Left colon (tissue), 2 donors: ENCODE results near the gene HADHA. TPM values are rescaled to one million over a fixed set of nuclear protein-coding genes. Genes with fewer than 3 reads are reported as not detected.

Experiments used
- ATAC-seq: fragments of 200-7000 bp; cut with Tn5 transposase; one replicate; pipeline ENCODE4 v1.9.1; 2020; ENCODE audit warnings: mild to moderate bottlenecking, moderate library complexity
- DNase-seq, 2 donors: peaks; one replicate each; pipeline ENCODE4 v3.0.0-alpha.2; 2020
- intact Hi-C, 2 donors: fragments of 100-400 bp; cut with DNase I in 1 of 2; cut with micrococcal nuclease in 1 of 2; formaldehyde crosslinking; loops; one replicate each; pipeline versions ENCODE4 v1.11.2 to v1.14.0; 2022; cut with DNase I, micrococcal nuclease
- total RNA-seq, 2 donors: library from RNA; stranded (reverse); fragmentation: NEBNext Ultra II Directional; extraction: Animal tissue kit (Norgen Biotek cat#: 25700); gene quantifications; one replicate each; pipeline ENCODE4 v1.2.1, GENCODE V29; 2021
- donor health status: DM: no; HTN: no; CAD: no.
- donor health status: DM: yes; HTN: yes; CAD: no.

The HADHA gene
- total RNA-seq, 2 donors from 2014 or later: 239 to 294 TPM

DNA sequence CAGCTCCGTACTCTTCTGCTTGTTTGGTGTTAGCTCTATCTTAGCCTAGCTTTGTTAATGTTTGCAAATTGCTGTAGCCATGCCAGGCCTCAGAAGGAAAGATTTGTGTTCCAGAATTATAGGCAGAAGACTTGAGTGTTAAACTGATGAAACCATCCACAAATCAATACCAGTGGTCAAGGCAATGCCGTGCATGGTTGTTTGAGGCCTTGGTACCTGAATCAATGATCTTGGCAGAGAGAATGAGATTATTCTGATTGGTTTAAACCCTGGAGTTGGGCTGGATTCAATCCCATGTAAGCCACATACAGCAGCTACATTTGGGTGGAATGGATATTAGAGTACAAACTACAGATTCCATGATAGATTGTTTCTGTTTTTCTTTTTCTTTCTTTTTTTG lies 5.2 kb upstream of the HADHA start:
- no peak for ATAC-seq
- DNase-seq: no peak
- intact Hi-C loops: no loop called here

DNA sequence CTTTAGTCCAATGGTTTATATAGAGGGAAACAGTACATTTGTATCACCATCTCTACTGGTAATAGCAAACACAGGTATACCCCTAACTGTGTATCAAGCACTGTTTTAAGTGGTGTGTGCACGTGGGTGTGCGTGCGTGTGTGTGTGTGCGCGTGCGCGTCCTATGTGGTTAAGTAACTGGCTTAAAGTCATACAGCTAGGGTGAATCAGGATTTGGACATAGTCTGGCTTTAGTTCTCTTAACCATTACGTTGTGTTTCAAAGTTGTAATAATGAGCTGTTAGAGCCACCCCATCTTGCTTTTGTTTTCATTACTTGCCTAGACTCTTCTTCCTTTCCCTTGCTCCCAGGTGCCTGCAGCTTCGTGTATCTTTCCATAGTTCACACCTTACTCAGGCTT lies 2.4 kb upstream of the HADHA start:
- intact Hi-C loops: no loop called here
- DNase-seq: no peak
- ATAC-seq: no peak

- no peak for ATAC-seq
- no peak for DNase-seq
- intact Hi-C loops: no loop called here
These were observed 1.4 kb upstream of the HADHA start for GRCh38 chr2:26245810-26246209.

DNA sequence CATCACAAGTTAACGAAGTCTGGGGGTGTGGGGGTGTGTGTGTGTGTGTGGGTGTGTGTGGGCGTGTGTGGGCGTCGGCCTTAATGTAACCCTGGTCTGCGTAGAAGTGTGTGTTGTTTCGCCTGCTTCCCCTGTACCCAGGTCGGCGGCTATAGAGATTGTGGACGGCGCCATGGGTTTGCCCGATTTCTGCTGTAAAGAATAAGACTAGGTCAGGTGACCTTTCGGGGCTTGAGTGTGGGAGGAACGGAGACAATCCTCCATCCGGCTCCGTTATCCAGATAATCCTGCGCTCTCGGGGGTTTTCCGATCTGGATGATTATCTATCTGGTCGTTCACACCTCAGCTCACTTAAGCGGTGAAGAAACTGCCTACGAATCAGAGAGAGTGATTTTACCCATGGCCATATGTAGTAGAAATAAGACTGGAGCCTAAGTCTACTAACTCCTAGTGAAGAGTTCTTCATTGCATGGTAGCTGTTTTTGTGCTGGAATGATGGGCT lies 850 bp upstream of the HADHA start:
- DNase-seq (peak; percentile 45 to 69), ATAC-seq (peak; percentile 54)
- intact Hi-C loops: no loop called here

GRCh38 chr2:26243470-26244308 lies 743 bp downstream of the HADHA start:
- DNase-seq: no peak
- ATAC-seq: no peak
- intact Hi-C loops: no loop called here

GRCh38 chr2:26241928-26242436 lies 2.5 kb downstream of the HADHA start:
- no peak for DNase-seq
- intact Hi-C loops: no loop called here

DNA sequence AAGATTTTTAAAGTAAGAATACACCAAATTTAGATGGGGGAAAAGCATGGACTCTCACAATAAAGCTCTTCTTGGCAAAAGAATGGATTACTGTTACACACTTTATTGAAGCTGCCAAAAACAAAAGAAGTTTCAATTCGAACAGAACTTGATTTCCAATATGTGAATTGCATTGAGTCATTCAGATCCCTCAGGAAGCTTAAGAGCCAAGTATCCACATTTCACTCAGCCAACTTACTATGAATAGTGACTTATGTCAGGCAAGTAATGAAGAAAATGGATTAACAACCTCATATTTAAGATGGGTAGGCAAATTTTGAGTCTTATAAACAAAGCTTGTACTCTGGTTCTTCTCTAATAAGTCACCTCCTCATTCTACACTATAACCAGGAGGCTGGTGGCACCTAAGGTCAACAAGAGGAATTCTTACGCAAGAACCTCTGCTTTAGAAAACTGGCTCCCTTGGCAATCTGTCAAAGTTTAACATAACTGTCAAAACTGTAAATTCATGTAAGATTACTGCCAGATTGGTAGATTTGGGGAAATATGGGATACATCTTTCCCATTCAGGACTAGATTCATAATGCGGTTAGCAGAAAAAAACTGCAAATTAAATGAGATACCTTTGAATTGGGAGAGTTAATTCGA lies 6.0 kb downstream of the HADHA start:
- ATAC-seq: no peak
- intact Hi-C loops: no loop called here

More at GRCh38 chr2:26241928-26242436, 2.5 kb downstream of the HADHA start:
- no peak for ATAC-seq

DNA sequence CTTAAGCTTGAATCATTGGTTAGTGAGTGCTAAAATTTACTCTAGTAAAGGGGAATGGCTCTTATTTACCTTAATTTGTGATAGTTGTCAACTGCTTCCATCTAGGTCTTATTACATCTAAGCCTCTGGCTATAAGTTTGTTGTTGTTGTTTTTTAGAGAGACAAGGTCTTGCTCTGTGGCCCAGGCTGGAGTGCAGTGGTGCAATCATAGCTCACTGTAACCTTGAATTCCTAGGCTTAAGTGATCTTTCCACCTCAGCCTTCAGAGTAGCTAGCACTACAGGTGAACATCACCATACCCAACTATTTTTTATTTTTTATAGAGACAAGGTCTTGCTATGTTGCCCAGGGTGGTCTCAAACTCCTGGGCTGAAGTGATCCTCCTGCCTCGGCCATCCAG lies 6.6 kb downstream of the HADHA start:
- intact Hi-C loops: no loop called here
- ATAC-seq: no peak
- no peak for DNase-seq

More for the DNA sequence above, 6.0 kb downstream of the HADHA start:
- no peak for DNase-seq

DNA sequence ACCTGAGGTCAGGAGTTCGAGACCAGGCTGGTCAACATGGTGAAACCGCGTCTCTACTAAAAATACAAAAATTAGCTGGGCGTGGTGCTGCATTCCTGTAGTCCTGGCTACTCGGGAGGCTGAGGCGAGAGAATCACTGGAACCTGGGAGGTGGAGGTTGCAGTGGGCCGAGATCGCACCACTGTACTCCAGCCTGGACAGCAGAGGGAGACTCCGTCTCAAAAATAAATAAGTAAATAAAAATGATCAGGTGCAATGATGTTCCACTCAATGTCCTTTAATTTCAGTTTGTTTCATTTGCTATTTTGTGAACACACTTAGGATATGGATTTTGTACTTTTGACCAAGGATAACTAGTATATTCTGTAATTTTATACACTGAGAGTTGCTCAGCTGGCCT lies 9.3 kb downstream of the HADHA start:
- DNase-seq (no peak), ATAC-seq (peak; percentile 30)
- intact Hi-C loops: no loop called here

GRCh38 chr2:26230806-26231205 lies 13.6 kb downstream of the HADHA start:
- no peak for DNase-seq
- intact Hi-C loops: no loop called here
- no peak for ATAC-seq

- intact Hi-C loops: no loop called here
- DNase-seq: no peak
- ATAC-seq: no peak
These were observed 14.8 kb downstream of the HADHA start for GRCh38 chr2:26229595-26229994.

DNA sequence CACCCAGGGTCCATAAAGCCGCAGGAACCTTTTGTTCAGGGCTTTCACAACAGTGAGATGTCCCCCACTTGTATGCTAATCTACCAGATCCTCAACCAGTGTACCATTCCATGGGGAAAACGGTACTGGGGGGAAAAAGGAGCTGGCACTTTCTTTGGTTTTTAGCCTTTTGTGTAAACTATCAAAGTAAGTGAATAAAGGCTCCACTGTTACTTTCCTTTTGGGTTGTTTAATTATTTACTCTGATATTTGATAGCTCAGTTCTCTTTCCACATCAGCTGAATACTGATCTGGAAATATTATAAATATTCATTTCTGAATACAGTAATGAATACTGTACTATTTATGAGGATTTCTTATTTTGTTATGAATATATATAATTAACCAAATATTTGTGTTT lies 20.3 kb downstream of the HADHA start:
- intact Hi-C loops: no loop called here
- ATAC-seq: no peak
- DNase-seq: no peak

DNA sequence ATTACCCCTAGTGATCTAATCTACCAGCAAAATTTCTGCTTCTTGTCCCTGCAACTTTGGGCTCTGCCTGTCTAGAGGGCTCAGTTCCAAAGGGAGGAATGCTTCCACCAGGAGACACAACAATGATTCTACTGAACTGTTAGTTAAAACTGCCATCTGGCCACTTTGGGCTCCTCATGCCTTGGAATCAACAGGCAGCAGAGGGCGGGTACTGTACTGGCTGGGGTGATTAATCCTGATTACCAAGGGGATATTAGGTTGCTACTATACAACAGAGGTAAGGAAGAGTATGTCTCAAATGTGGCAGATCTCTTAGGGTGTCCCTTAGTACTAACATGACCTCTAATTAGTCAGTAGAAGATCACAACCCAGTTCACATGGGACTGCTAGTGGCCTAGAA lies 21.4 kb downstream of the HADHA start:
- intact Hi-C loops: no loop called here
- ATAC-seq (no peak), DNase-seq (no peak)

- no peak for DNase-seq
- no peak for ATAC-seq
- intact Hi-C loops: no loop called here
These were observed 26.7 kb downstream of the HADHA start for GRCh38 chr2:26217720-26218119.

- no peak for DNase-seq
- intact Hi-C loops: no loop called here
- ATAC-seq: no peak
These were observed 27.8 kb downstream of the HADHA start for GRCh38 chr2:26216587-26216986.

DNA sequence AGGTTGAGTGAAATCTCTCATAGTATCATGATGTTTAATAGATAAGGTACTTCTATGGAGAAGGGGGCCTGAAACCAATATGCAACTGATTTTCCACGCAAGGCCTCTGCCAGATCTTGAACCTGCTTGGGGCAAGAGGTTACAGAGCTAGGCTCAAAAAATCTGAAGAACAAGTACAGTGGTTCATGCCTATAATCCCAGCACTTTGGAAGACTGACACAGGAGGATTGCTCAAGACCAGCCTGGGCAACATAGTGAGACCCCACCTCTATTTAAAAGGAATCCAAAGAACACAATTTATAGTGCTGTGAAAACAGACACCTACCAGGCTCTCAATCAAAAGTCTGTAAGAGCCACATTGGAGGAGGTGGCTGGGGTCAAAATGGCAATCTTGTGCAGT lies 28.6 kb downstream of the HADHA start:
- ATAC-seq (no peak), DNase-seq (no peak)
- intact Hi-C loops: no loop called here

DNA sequence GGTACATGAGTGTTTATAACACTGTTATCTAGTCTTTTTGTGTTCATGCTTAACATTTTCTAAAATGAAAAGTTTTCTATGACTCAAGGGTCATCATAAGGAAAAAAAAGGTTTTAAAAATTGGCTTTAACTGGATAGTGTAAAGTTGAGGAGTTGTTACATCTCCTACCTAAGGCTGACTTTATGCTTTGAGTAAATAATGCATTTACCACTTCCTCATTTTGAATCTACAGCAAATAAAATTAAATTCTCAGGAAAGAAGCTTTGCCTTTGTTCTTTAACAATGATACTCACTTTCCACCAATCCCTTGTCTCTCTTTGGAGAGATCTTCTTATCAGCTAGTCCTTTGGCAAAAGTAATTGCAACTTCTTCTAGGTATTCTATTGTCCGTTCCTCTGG lies 29.7 kb downstream of the HADHA start:
- no peak for DNase-seq
- intact Hi-C loops: no loop called here

DNA sequence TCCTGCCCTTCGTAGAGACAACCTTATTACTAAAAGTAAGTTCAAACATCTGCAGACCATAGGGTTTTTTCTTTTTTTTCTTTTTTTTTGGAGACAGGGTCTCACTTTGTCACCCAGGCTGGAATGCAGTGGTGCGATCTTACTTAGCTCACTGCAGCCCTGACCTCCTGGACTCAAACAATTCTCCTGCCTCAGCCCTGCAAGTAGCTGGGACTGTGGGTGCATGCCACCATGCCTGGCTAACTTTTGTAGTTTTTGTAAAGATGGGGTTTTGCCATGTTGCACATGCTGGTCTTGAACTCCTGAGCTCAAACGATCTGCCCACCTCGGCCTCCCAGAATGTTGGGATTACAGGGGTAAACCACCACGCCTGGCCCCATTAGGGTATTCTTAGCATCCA lies 32.4 kb downstream of the HADHA start:
- DNase-seq (no peak), ATAC-seq (no peak)
- intact Hi-C loops: no loop called here

More for the DNA sequence above, 29.7 kb downstream of the HADHA start:
- ATAC-seq: peak; percentile 70

DNA sequence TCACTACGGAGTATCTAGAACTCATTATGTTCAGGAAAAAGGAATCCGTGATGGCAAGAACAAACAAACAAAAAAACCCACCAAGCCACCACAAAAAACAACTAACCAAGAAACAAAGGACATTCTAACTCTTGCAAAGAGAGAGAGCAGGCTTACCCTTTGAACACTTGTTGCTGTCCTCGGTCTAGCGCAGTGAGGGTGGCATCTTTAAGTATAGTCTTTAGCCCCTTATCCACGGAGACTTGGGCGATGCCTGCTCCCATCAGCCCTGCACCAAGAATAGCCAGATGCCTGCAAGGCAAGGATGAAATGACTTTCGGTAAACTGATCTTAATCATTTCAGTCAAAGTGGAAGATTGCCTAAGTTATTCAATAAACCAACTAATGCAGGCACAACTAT lies 40.5 kb downstream of the HADHA start:
- intact Hi-C loops: no loop called here
- DNase-seq: no peak
- no peak for ATAC-seq

DNA sequence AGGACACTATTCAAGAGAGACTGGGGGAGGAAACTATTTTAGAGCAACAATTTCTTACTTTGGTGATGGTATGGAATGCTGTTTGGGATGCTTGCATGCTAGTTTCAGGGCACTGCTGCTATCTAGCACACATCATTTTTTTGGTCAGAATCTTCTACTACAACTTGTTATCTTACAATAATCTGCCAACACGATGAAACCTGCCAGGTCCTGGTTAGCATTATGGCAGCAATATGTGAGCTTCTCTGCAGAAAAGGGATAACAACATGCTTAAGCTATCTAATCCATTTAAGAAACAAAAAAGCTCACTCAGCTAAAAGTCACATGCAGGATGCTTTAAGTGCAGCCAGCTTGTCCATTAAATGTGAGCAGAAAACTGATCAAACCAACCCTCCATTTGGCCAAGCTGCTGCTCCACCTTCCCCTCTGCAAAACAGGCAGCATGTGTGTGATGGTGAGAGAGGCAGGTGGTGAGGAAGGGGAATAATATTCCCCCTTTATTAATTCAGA lies 41.4 kb downstream of the HADHA start:
- intact Hi-C loops: no loop called here
- ATAC-seq: no peak
- DNase-seq: no peak
